Mesodermal cell (in vitro differentiated cells): ENCODE results near the gene SLC6A13.

Experiments
- H3K27ac ChIP-seq: 2 replicates; pipeline ENCODE4 v1.7.0; 2013; ENCODE audit warnings: mild to moderate bottlenecking, low read depth, low read length, moderate library complexity; ENCODE audit not compliant: severe bottlenecking
- H3K36me3 ChIP-seq: 2 replicates; pipeline ENCODE4 v1.7.1; 2013; ENCODE audit warnings: mild to moderate bottlenecking, low read length, moderate library complexity; ENCODE audit not compliant: control insufficient read depth, insufficient read depth
- H3K4me1 ChIP-seq: one replicate; pipeline ENCODE4 v1.7.1; 2013; ENCODE audit warnings: mild to moderate bottlenecking, low read length; ENCODE audit not compliant: insufficient read depth, control insufficient read depth, poor library complexity, severe bottlenecking
- H3K4me3 ChIP-seq: 2 replicates; pipeline ENCODE4 v1.7.0; 2013; ENCODE audit warnings: low read length, control low read depth, mild to moderate bottlenecking; ENCODE audit not compliant: insufficient read depth, poor library complexity, severe bottlenecking; ENCODE audit errors: extremely low read depth
- H3K9me3 ChIP-seq: 2 replicates; pipeline ENCODE4 v1.7.1; 2013; ENCODE audit warnings: mild to moderate bottlenecking, low read length, moderate library complexity; ENCODE audit not compliant: control insufficient read depth
- WGBS, 2 experiments: methylation state at CpG; one replicate each; pipeline ENCODE4 v1.1.5; 2013; ENCODE audit warnings: missing lambda C conversion rate in 2 of 2; ENCODE audit not compliant: insufficient coverage in 2 of 2; 5-methylcytosine and 5-hydroxymethylcytosine counted together

SLC6A13 gene

DNA sequence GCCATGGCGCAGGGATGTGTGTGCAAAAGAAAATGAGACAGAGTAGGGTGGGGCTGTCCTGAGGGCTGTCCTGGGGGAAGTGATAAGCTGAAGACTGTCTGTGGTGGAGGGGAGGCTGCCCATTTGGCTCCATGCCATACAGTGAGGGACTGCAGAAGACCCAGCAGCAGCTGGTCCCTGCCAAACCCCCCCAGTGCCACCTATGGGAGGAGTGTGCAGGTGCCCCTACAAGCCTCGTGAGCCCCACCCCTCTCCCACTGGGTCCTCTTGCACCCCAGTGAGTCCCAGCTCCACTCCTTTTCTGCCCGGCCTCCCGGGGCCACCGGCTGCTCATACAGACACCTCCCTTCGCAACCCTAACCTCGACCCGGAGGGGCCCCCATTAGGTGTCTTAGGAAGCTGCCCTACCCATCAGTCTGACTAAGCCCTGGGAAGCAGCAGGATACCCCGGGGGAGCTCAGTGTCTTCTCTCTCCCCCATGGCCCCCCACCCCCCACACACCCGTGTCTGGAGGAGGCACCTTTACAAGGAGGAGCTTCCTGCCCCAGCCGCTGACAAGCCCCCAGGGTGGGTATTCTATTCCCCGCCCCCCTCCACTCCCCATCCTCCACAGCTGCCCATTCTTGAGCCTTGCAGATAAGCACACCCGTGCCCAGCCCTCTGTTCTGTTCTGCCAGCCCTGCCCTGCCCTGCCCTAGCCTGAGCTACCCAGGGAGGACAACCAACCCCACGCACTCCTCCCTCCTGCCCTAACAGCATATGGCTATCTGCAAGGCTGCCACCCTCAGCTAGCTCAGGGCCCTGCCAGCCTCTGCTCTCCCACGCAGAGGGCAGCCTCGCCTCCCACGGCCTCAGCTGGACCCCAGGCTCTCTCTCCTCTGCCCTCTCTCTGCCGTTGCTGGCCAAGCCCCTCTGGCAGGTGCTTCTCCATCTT is 90.6 kb downstream of the SLC6A13 start:
- peaks cover 63% of the 10 kb centered on the region for H3K4me1 ChIP-seq
- H3K9me3 ChIP-seq, result no peaks in the 10 kb centered on the region
- no peak overlapping the region for H3K4me3 ChIP-seq
- H3K36me3 ChIP-seq, result no peaks in the 10 kb centered on the region
- WGBS, 2 experiments, result 72 to 86% methylated on average over 8 to 12 of the region's 18 CpGs
- no peak overlapping the region for H3K27ac ChIP-seq

DNA sequence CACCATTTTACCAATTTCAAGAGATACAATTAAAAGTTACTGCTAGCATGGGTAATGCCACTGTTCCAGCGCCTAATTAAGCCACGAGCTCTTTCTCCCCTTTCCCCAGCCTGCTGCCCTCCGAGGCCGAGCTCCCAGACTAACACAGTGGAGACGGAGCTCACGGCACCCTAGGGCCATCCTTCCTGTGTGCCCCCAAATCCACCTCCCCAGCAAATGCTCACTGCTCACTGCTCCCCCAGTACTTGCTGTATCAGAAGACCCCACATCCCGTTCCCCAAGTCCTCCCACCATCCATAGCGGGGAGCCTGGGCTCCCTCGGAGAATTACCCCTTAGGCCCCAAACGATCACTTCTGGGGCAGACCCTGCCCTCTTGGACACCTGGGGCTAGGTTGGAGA is 91.4 kb downstream of the SLC6A13 start:
- H3K4me1 ChIP-seq, result peaks cover 57% of the 10 kb centered on the region
- no peaks in the 10 kb centered on the region for H3K9me3 ChIP-seq
- H3K36me3 ChIP-seq, result no peaks in the 10 kb centered on the region
- no peak overlapping the region for H3K4me3 ChIP-seq
- 80 to 91% methylated on average over 7 of the region's 10 CpGs for WGBS, 2 experiments
- H3K27ac ChIP-seq, result no peak overlapping the region
